Adrenal gland (tissue), 5 donors: ENCODE measurements around the gene RBPJL.

ENCODE experiments used
- POLR2A ChIP-seq, 2 donors: fragments of 450-650 bp; IDR thresholded peaks; one replicate each; pipeline ENCODE4 v1.6.1; 2017; ENCODE audit warnings: antibody characterized with exemption in 2 of 2, mild to moderate bottlenecking in 2 of 2, moderate library complexity in 1 of 2
- TF ChIP-seq, protein P1 (sequence below), 6 experiments: fragments of 450-650 bp in 4 of 6; fragments of 200-600 bp in 2 of 6; sonication (generic) in 1 of 6; IDR thresholded peaks; 1 replicate in 5 of 6; 2 replicates in 1 of 6; pipeline versions ENCODE4 v1.5.1 to v1.8.0; 2016 to 2021; ENCODE audit warnings: antibody characterized with exemption in 6 of 6, mild to moderate bottlenecking in 2 of 6, moderate library complexity in 1 of 6
- donor health status: DM: no; HTN: no; CAD: no.

DNA sequence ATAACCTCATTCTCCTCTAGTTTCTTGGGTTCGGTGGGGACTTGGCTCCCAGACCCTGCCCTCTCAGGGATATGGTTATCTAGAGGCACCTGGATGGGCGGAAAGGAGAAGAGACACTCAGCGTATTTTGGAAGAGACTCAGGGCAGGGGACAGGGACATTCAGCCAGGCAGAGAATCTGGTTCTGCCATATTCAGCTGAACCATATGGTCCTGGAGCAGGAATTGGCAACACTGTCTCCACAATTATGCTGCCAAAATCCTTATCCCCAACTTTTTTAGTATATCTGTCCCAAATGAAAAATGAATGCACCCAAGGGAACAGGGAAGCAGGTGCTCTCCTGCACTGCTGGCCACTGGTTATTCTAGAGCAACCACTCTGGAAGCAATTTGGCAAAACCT lies 23.8 kb downstream of the RBPJL start:
- TF ChIP-seq, protein P1, sequence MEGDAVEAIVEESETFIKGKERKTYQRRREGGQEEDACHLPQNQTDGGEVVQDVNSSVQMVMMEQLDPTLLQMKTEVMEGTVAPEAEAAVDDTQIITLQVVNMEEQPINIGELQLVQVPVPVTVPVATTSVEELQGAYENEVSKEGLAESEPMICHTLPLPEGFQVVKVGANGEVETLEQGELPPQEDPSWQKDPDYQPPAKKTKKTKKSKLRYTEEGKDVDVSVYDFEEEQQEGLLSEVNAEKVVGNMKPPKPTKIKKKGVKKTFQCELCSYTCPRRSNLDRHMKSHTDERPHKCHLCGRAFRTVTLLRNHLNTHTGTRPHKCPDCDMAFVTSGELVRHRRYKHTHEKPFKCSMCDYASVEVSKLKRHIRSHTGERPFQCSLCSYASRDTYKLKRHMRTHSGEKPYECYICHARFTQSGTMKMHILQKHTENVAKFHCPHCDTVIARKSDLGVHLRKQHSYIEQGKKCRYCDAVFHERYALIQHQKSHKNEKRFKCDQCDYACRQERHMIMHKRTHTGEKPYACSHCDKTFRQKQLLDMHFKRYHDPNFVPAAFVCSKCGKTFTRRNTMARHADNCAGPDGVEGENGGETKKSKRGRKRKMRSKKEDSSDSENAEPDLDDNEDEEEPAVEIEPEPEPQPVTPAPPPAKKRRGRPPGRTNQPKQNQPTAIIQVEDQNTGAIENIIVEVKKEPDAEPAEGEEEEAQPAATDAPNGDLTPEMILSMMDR (IDR thresholded peaks at IDR 0.05), result no peak
- no peak for TF ChIP-seq POLR2A (IDR thresholded peaks at IDR 0.05)
